Gastroesophageal sphincter (tissue), 3 donors: ENCODE measurements around the gene RIMS3.

Source experiments
- CTCF ChIP-seq, 4 experiments: fragments of 200-600 bp in 2 of 4; fragments of 450-650 bp in 2 of 4; sonication (generic) in 1 of 4; IDR thresholded peaks; one replicate each; pipeline ENCODE4 v1.5.1; 2017 to 2019; ENCODE audit warnings: antibody characterized with exemption in 4 of 4, mild to moderate bottlenecking in 2 of 4, moderate library complexity in 2 of 4
- POLR2A ChIP-seq, 2 donors: fragments of 450-650 bp; IDR thresholded peaks; one replicate each; pipeline ENCODE4 v1.6.1; 2017; ENCODE audit warnings: antibody characterized with exemption in 2 of 2, mild to moderate bottlenecking in 2 of 2, moderate library complexity in 1 of 2
- POLR2AphosphoS5 ChIP-seq: sonication (generic); formaldehyde crosslinking; IDR thresholded peaks from one replicate; pipeline ENCODE4 v1.6.1; 2017; ENCODE audit warnings: antibody characterized with exemption

GRCh38 chr1:40710581-40711315, 45.3 kb upstream of the RIMS3 start:
- TF ChIP-seq CTCF (IDR thresholded peaks at IDR 0.05) = no peak
- no peak for TF ChIP-seq POLR2AphosphoS5
- TF ChIP-seq POLR2A (IDR thresholded peaks at IDR 0.05) = no peak
